Activated CD8-positive, alpha-beta memory T cell treated with anti-CD3 and anti-CD28 coated beads, Interleukin-2, amount 50 U/mL, for 1 hour (primary cell): ENCODE results near the gene SPRED3.
"Not testable (repeated sequence)": the region's sequence is repeated elsewhere in the genome, so short reads cannot be mapped to it uniquely, and the experiment has no call there.

ENCODE experiments used
- DNase-seq: peaks from one replicate; pipeline ENCODE4 v3.0.0-alpha.2; 2020; ENCODE audit errors: extremely low read depth

SPRED3 gene

GRCh38 chr19:38391911-38392464, 3.5 kb downstream of the SPRED3 start:
- no peak for DNase-seq

GRCh38 chr19:38392707-38393308, 4.3 kb downstream of the SPRED3 start:
- DNase-seq: no peak

- no peak for DNase-seq
Measured at GRCh38 chr19:38394488-38394887, 6.0 kb downstream of the SPRED3 start.

- no peak for DNase-seq
Measured at GRCh38 chr19:38395381-38396114, 7.1 kb downstream of the SPRED3 start.

GRCh38 chr19:38399081-38399480, 10.6 kb downstream of the SPRED3 start:
- no peak for DNase-seq

GRCh38 chr19:38399537-38399936, 11.0 kb downstream of the SPRED3 start:
- DNase-seq: no peak

GRCh38 chr19:38400361-38400760, 11.9 kb downstream of the SPRED3 start:
- no peak for DNase-seq

GRCh38 chr19:38401148-38401547, 12.7 kb downstream of the SPRED3 start:
- no peak for DNase-seq

GRCh38 chr19:38402623-38402966, 14.1 kb downstream of the SPRED3 start:
- DNase-seq: no peak

- peak; percentile 95 for DNase-seq
Measured at GRCh38 chr19:38402967-38403674, 14.6 kb downstream of the SPRED3 start, which contains the start of gene FAM98C. Gene FAM98C (plus strand): TSS chr19:38403093. CDS start chr19:38403154, 61 bp downstream.

- DNase-seq: no peak
Measured at GRCh38 chr19:38404858-38405257, 16.4 kb downstream of the SPRED3 start.

GRCh38 chr19:38405276-38405675, 16.8 kb downstream of the SPRED3 start:
- no peak for DNase-seq

GRCh38 chr19:38409631-38410133, 21.2 kb downstream of the SPRED3 start:
- no peak for DNase-seq

GRCh38 chr19:38410407-38410806, 21.9 kb downstream of the SPRED3 start:
- DNase-seq: not testable (repeated sequence)

- DNase-seq: no peak
Measured at GRCh38 chr19:38411041-38411712, 22.7 kb downstream of the SPRED3 start.

GRCh38 chr19:38411898-38412297, 23.4 kb downstream of the SPRED3 start:
- not testable (repeated sequence) for DNase-seq

GRCh38 chr19:38412491-38412890, 24.0 kb downstream of the SPRED3 start:
- no peak for DNase-seq

- DNase-seq: no peak
Measured at GRCh38 chr19:38412961-38413360, 24.5 kb downstream of the SPRED3 start.

GRCh38 chr19:38413416-38413815, 24.9 kb downstream of the SPRED3 start:
- no peak for DNase-seq

- DNase-seq: no peak
Measured at GRCh38 chr19:38417146-38417543, 28.6 kb downstream of the SPRED3 start.

- no peak for DNase-seq
Measured at GRCh38 chr19:38417544-38418506, 29.3 kb downstream of the SPRED3 start.
